CD14-positive monocyte (primary cell): ENCODE measurements around the gene MYB. TPM values are rescaled to one million over a fixed set of nuclear protein-coding genes. Genes with fewer than 3 reads are reported as not detected.
A peak's percentile ranks its signal among the peaks of the same experiment; 100 is the strongest.

Source experiments
- DNase-seq, 3 donors: peaks; one replicate each; pipeline ENCODE4 v3.0.0-alpha.2; 2011 to 2022
- H2AFZ ChIP-seq: 2 replicates; pipeline ENCODE4 v1.6.0; 2012; ENCODE audit warnings: mild to moderate bottlenecking, low read depth, low read length, inconsistent platforms; ENCODE audit not compliant: insufficient read depth, poor library complexity, severe bottlenecking
- H3K27ac ChIP-seq, 2 donors: 1 replicate in 1 of 2; 2 replicates in 1 of 2; pipeline ENCODE4 v1.5.1; 2012 to 2013; ENCODE audit warnings: low read length in 2 of 2, control low read depth in 1 of 2, inconsistent platforms in 1 of 2, low read depth in 1 of 2, mild to moderate bottlenecking in 1 of 2
- H3K27me3 ChIP-seq, 2 donors: one replicate each; pipeline versions ENCODE4 v1.6.0 to v1.6.1; 2011 to 2013; ENCODE audit warnings: low read length in 2 of 2; ENCODE audit not compliant: control insufficient read depth in 2 of 2, insufficient read depth in 2 of 2
- H3K36me3 ChIP-seq, 2 donors: replicated peaks in 1 of 2; 1 replicate in 1 of 2; 2 replicates in 1 of 2; pipeline versions ENCODE4 v1.5.1 to v1.6.1; 2012 to 2013; ENCODE audit warnings: low read length in 2 of 2, control low read depth in 1 of 2, inconsistent platforms in 1 of 2, mild to moderate bottlenecking in 1 of 2; ENCODE audit not compliant: insufficient read depth in 2 of 2, control insufficient read depth in 1 of 2
- H3K4me1 ChIP-seq, 2 donors: 1 replicate in 1 of 2; 2 replicates in 1 of 2; pipeline versions ENCODE4 v1.5.1 to v1.6.1; 2012 to 2013; ENCODE audit warnings: low read length in 2 of 2, control low read depth in 1 of 2, inconsistent platforms in 1 of 2, mild to moderate bottlenecking in 1 of 2, moderate library complexity in 1 of 2; ENCODE audit not compliant: insufficient read depth in 2 of 2, control insufficient read depth in 1 of 2
- H3K4me2 ChIP-seq: replicated peaks from 2 replicates; pipeline ENCODE3; 2012; ENCODE audit warnings: low read length, moderate library complexity, mild to moderate bottlenecking; ENCODE audit not compliant: poor library complexity, severe bottlenecking; ENCODE audit errors: extremely low read depth
- H3K4me3 ChIP-seq, 3 experiments: fragments of 200-600 bp in 1 of 3; sonication (generic) in 1 of 3; replicated peaks in 1 of 3; 1 replicate in 2 of 3; 2 replicates in 1 of 3; pipeline ENCODE4 v1.5.1; 2011 to 2013; ENCODE audit warnings: low read length in 3 of 3, mild to moderate bottlenecking in 3 of 3, control low read depth in 2 of 3, low read depth in 2 of 3, inconsistent platforms in 1 of 3, moderate library complexity in 1 of 3
- H3K79me2 ChIP-seq: 2 replicates; pipeline ENCODE4 v1.6.0; 2012; ENCODE audit warnings: mild to moderate bottlenecking, control low read depth, inconsistent platforms, low read length, moderate library complexity; ENCODE audit not compliant: insufficient read depth
- H3K9ac ChIP-seq: 2 replicates; pipeline ENCODE4 v1.6.0; 2017; ENCODE audit warnings: low read length, mild to moderate bottlenecking; ENCODE audit not compliant: insufficient read depth, poor library complexity, severe bottlenecking
- H3K9me3 ChIP-seq, 2 donors: replicated peaks in 1 of 2; 1 replicate in 1 of 2; 2 replicates in 1 of 2; pipeline versions ENCODE4 v1.5.1 to v1.6.1; 2012 to 2013; ENCODE audit warnings: low read length in 2 of 2, control low read depth in 1 of 2; ENCODE audit not compliant: control insufficient read depth in 1 of 2, insufficient read depth in 1 of 2
- H4K20me1 ChIP-seq: 2 replicates; pipeline ENCODE4 v1.6.0; 2012; ENCODE audit warnings: mild to moderate bottlenecking, low read length, control low read depth, moderate library complexity; ENCODE audit not compliant: insufficient read depth
- H3K27ac Mint-ChIP-seq, 7 donors: one replicate each; pipeline ENCODE4 v1.8.0; 2020; ENCODE audit warnings: mild to moderate bottlenecking in 7 of 7, mixed read lengths in 7 of 7, moderate library complexity in 6 of 7, inconsistent platforms in 2 of 7
- H3K27me3 Mint-ChIP-seq, 3 donors: one replicate each; pipeline ENCODE4 v1.8.0; 2021 to 2022; ENCODE audit warnings: low read depth in 3 of 3, mild to moderate bottlenecking in 3 of 3, mixed read lengths in 3 of 3, moderate library complexity in 3 of 3, inconsistent platforms in 1 of 3
- H3K36me3 Mint-ChIP-seq, 2 donors: one replicate each; pipeline ENCODE4 v1.8.0; 2020; ENCODE audit warnings: mixed read lengths in 2 of 2, inconsistent platforms in 1 of 2, mild to moderate bottlenecking in 1 of 2
- H3K4me1 Mint-ChIP-seq: one replicate; pipeline ENCODE4 v1.8.0; 2020; ENCODE audit warnings: mild to moderate bottlenecking, mixed read lengths
- H3K4me3 Mint-ChIP-seq, 2 donors: one replicate each; pipeline ENCODE4 v1.8.0; 2020; ENCODE audit warnings: mild to moderate bottlenecking in 2 of 2, mixed read lengths in 2 of 2, moderate library complexity in 1 of 2
- H3K9me3 Mint-ChIP-seq, 7 donors: one replicate each; pipeline ENCODE4 v1.8.0; 2020 to 2022; ENCODE audit warnings: mixed read lengths in 7 of 7, mild to moderate bottlenecking in 6 of 7, moderate library complexity in 6 of 7, inconsistent platforms in 2 of 7
- WGBS: methylation state at CpG from one replicate; pipeline ENCODE4 v1.1.5; 2013; ENCODE audit warnings: missing lambda C conversion rate; ENCODE audit not compliant: insufficient coverage; 5-methylcytosine and 5-hydroxymethylcytosine counted together
- intact Hi-C, 2 donors: fragments of 100-400 bp; cut with micrococcal nuclease; formaldehyde crosslinking; loops; one replicate each; pipeline versions ENCODE4 v1.15.0 to v1.15.1; 2023
- polyA plus RNA-seq, 3 donors: library from polyadenylated mRNA; depleted of rRNA in 1 of 3; unstranded in 2 of 3; stranded (reverse) in 1 of 3; fragments of 300-500 nt in 2 of 3; fragments of >200 nt in 1 of 3; fragmentation: Illumina TruSeq in 2 of 3; gene quantifications; 1 replicate in 2 of 3; 2 replicates in 1 of 3; pipeline ENCODE4 v1.2.3, GENCODE V29; 2012 to 2021
- TF ChIP-seq, protein P1 (sequence below): fragments of 200-600 bp; IDR thresholded peaks from one replicate; pipeline ENCODE4 v1.8.0; 2022; ENCODE audit warnings: antibody characterized with exemption, mild to moderate bottlenecking

The MYB gene
- polyA plus RNA-seq, 3 donors = 1.5 to 2.2 (median 1.7) TPM

DNA sequence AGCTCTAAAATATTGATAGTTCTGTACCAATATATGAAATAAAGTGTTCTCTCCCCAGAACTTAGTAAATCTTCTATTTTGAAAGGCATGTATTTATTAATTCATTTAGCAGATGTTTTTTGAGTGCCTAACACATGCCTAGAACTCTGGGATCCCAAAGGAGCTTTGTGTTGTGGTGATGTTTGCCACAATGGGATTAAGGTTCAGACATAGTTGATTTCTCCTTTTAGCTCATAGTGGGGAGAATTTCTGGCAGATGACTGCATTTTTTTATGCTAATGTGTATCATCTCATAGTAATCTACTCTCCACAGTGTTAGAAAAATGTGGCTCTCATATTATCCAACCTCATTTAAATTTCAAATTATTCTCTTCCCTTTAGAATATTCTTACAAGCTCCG is 21.7 kb downstream of the MYB start:
- Histone ChIP-seq H4K20me1 (no peaks in the 10 kb centered on the region), H3K9me3 (no peaks in the 10 kb centered on the region), H3K4me2 (no peak overlapping the region), H3K4me3 (no peak overlapping the region), H3K36me3 (peaks cover 18 to 41% of the 10 kb centered on the region in 2 donors), H3K9ac (no peak overlapping the region), H2AFZ (no peak overlapping the region), H3K79me2 (peaks cover 93% of the 10 kb centered on the region), H3K27me3 (no peaks in the 10 kb centered on the region), H3K4me1 (peaks cover 17 to 30% of the 10 kb centered on the region in 2 donors), H3K27ac (peak overlapping the region in 1 of 2 donors; percentile 68)
- Mint-ChIP-seq H3K4me1 (peaks cover 20% of the 10 kb centered on the region), H3K27me3 (no peaks in the 10 kb centered on the region), H3K9me3 (no peaks in the 10 kb centered on the region), H3K27ac (peak overlapping the region in 2 of 7 donors; percentile 66 to 69), H3K4me3 (no peak overlapping the region), H3K36me3 (peaks cover 14 to 28% of the 10 kb centered on the region in 2 donors)
- DNase-seq = no peak
- TF ChIP-seq, protein P1, sequence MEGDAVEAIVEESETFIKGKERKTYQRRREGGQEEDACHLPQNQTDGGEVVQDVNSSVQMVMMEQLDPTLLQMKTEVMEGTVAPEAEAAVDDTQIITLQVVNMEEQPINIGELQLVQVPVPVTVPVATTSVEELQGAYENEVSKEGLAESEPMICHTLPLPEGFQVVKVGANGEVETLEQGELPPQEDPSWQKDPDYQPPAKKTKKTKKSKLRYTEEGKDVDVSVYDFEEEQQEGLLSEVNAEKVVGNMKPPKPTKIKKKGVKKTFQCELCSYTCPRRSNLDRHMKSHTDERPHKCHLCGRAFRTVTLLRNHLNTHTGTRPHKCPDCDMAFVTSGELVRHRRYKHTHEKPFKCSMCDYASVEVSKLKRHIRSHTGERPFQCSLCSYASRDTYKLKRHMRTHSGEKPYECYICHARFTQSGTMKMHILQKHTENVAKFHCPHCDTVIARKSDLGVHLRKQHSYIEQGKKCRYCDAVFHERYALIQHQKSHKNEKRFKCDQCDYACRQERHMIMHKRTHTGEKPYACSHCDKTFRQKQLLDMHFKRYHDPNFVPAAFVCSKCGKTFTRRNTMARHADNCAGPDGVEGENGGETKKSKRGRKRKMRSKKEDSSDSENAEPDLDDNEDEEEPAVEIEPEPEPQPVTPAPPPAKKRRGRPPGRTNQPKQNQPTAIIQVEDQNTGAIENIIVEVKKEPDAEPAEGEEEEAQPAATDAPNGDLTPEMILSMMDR = no peak
- no CpG with 5 or more reads among the region's 1 CpG for WGBS
- intact Hi-C loops = no loop called here

DNA sequence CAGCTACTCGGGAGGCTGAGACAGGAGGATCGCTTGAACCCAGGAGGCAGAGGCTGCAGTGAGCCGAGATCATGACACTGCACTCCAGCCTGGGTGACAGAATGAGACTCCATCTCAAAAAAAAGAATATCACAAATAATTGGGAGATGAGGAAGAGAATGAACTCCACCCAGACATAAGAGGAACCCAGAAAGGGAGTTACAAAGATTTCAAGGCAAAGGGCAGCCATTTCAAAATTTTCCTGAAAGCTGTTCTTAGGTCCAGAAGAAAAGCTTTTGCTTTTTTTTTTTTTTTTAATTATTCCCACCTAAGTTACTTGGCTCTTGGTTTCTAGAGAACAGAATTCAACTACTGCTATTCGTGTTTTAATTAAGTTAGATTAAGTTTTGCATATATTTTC is 23.8 kb downstream of the MYB start:
- peak overlapping the region in 1 of 2 donors; percentile 35 for H3K4me3 Mint-ChIP-seq
- peaks cover 0 to 2% (median 0%) of the 10 kb centered on the region in 3 donors for H3K27me3 Mint-ChIP-seq
- H3K9me3 ChIP-seq = no peaks in the 10 kb centered on the region
- intact Hi-C loops = no loop called here
- DNase-seq = no peak
- no peak overlapping the region for H3K4me2 ChIP-seq
- TF ChIP-seq, protein P1 = no peak
- H3K79me2 ChIP-seq = peaks cover 86% of the 10 kb centered on the region
- peaks cover 17 to 27% of the 10 kb centered on the region in 2 donors for H3K4me1 ChIP-seq
- peaks cover 15% of the 10 kb centered on the region for H3K4me1 Mint-ChIP-seq
- no peak overlapping the region for H3K9ac ChIP-seq
- peaks cover 11 to 27% of the 10 kb centered on the region in 2 donors for H3K36me3 Mint-ChIP-seq
- H2AFZ ChIP-seq = no peak overlapping the region
- no peaks in the 10 kb centered on the region for H3K27me3 ChIP-seq
- WGBS = no CpG with 5 or more reads among the region's 4 CpGs
- H3K27ac ChIP-seq = peak overlapping the region; percentile 48 to 68
- no peaks in the 10 kb centered on the region for H4K20me1 ChIP-seq
- H3K9me3 Mint-ChIP-seq = no peaks in the 10 kb centered on the region
- H3K4me3 ChIP-seq = no peak overlapping the region
- H3K36me3 ChIP-seq = peaks cover 18 to 39% of the 10 kb centered on the region in 2 donors
- peak overlapping the region; percentile 55 to 86 (median 75) for H3K27ac Mint-ChIP-seq
